GM21528 (cell line): ENCODE results near the gene PALLD.
A peak's percentile ranks its signal among the peaks of the same experiment; 100 is the strongest.

Experiments used
- ATAC-seq: cut with Tn5 transposase; IDR thresholded peaks from one replicate; pipeline ENCODE4 v1.9.1; 2021; ENCODE audit warnings: mild to moderate bottlenecking, moderate library complexity; ENCODE audit not compliant: unreplicated experiment, low FRiP score

PALLD gene

GRCh38 chr4:168877511-168878491 is 380.9 kb downstream of the PALLD start:
- ATAC-seq: no peak

GRCh38 chr4:168878623-168879022 is 381.8 kb downstream of the PALLD start:
- no peak for ATAC-seq

DNA sequence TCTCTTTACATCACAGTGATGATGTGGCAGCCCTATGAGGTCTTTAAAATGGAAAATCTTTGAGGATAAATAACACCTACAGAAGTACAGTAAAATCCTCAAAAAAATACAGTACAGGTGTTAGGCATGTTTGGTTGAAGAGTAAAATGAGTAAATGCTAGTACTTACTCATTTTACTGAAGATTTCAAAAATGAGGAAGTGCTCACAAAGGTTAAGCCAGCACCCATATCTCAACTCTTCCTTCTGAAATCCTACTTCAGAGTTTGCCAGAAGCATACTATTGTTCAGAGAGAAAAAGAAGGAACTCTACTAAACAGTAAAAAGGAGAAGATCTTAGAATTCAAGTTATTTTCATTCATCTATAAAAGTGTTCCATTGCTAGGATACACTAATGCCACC is 382.3 kb downstream of the PALLD start:
- ATAC-seq: no peak

- no peak for ATAC-seq
Observed at GRCh38 chr4:168880072-168880675, 383.3 kb downstream of the PALLD start.

DNA sequence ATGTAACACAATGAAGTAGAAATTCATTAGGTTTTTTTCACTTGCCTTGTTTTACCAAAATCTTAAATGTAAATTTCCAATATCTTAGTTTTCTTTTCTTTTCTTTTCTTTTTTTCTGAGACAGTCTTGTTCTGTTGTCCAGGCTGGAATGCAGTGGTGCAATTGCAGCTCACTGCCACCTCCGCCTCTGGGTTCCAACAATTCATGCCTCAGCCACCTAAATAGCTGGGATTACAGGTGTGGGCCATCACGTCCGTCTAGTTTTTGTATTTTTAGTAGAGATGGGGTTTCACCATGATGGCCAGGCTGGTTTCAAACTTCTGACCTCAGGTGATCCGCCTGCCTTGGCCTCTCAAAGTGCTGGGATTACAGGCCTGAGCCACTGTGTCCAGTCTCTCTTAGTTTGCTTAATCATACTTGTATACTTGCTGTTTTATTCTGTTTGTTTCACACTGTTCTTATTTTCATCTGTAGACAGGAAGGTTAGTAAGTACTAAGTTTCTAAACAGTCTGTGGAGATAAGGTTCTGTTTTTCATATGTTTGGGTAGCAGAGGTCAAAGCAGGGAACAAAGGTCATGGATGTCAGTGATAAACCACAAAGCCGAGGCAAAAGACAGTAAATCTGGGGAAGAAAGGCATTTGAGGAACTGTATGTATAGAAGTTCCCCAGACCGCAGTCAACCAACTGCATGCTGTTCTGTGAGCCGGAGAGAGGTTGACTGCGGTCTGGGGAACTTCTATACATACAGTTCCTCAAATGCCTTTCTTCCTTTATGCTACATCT is 384.2 kb downstream of the PALLD start:
- ATAC-seq: peak; percentile 77

- no peak for ATAC-seq
Observed at GRCh38 chr4:168881781-168882420, 385.0 kb downstream of the PALLD start.

GRCh38 chr4:168882650-168883233 is 385.9 kb downstream of the PALLD start:
- ATAC-seq: no peak

- ATAC-seq: no peak
Observed at GRCh38 chr4:168883513-168883912, 386.7 kb downstream of the PALLD start.

GRCh38 chr4:168884251-168885124 is 387.6 kb downstream of the PALLD start:
- ATAC-seq: no peak

DNA sequence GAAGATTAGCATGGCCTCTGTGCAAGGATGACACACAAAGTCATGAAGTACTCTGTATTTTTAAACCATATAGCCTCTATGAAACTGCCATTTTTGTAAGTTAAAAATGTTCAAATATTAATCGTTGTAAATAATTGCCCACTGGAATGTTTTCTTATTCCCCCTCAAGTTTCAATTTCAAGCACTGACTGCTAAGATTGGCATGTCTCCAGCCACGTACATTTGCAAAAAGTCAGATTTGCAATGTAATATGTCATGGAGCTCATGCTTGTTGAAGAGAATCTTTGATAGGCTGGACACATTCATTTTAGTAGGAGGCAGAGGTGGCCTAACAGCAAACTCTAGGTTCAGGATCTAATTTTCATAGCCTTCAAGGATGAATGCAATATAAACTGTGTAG is 388.5 kb downstream of the PALLD start:
- ATAC-seq: no peak

- ATAC-seq: no peak
Observed at GRCh38 chr4:168886351-168886750, 389.5 kb downstream of the PALLD start.

- no peak for ATAC-seq
Observed at GRCh38 chr4:168887809-168888208, 391.0 kb downstream of the PALLD start.

- no peak for ATAC-seq
Observed at GRCh38 chr4:168888715-168889215, 391.9 kb downstream of the PALLD start.

DNA sequence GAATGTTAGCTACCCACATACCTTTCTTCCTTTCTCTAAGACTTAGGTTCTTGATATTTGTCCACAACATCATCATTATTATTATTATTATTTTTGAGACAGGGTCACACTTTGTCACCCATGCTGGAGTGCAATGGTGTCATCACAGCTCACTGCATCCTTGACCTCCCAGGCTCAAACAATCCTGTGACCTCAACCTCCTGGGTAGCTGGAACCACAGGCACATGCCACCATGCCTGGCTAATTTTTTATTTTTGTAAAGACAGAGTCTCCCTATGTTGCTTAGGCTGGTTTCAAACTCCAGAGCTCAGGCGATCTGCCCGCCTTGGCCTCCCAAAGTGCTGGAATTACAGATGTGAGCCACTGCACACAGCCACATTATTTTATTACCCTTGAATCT is 394.2 kb downstream of the PALLD start:
- no peak for ATAC-seq

GRCh38 chr4:168891688-168892087 is 394.8 kb downstream of the PALLD start:
- ATAC-seq: no peak

DNA sequence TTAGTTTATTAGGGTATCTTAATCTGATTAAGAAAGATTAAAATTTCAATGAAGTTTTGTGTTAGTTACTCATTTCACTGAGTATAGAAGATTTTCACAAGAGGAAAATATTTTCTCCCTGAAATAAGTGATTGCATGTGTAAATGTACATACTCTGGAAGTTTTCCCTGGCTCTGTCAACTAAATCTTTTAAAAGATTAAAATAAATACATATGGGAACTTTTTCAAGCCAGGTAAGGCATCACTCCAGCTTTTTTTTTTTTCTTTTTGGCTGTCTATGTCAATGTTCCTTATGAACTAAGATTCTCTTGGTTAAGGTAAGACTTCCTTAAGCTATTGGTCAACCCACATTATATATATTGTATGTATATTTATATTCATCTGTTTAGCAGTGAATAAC is 395.6 kb downstream of the PALLD start:
- no peak for ATAC-seq

- no peak for ATAC-seq
Observed at GRCh38 chr4:168893205-168893604, 396.4 kb downstream of the PALLD start.

GRCh38 chr4:168893807-168894206 is 397.0 kb downstream of the PALLD start:
- no peak for ATAC-seq

DNA sequence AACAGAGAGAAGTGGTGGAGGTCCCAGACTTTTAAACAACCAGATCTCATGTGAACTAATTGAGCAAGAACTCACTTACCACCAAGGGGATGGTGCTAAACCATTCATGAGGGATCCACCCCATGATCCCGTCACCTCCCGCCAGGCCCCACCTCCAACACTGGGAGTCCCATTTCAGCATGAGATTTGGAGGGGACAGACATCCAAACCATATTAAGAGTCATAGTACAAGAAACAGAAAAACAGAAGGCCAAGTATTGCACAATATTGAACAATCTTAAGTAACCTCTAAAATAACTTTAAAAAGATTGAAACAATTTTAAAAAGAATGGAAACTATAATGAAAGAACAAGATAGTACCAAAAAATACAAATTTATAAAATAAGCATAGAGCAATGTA is 403.2 kb downstream of the PALLD start:
- ATAC-seq: no peak
